Measurements from ENCODE around the gene BNIPL. TPM values are rescaled to one million over a fixed set of nuclear protein-coding genes. Genes with fewer than 3 reads are reported as not detected.

Gene BNIPL
- polyA plus RNA-seq, 1 donor: 1.3 TPM

DNA sequence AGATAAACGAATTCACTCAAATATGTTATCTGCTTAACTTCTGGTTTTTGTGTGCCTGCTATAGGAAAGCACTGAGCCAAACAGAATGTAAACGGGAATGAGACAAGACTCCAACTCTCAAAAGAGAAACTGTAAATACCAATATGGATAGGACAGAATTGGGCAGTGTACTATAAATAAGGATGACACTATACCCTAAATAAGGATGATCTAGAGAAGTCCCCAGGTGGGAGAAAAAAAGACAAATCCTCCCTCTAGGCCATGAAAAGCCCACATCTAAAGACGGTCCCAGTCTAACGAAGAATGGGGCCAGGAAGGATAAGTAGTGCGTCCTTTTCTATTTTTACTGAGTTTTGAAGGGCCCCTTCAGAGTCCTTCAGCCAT is 32.7 kb downstream of the BNIPL start:
- WGBS (ENCODE audit: insufficient coverage, low lambda C conversion rate): 76% methylated on average over 3 of the region's 5 CpGs
- H3K9me3 ChIP-seq (ENCODE audit: control insufficient read depth, low read depth, low read length): no peaks in the 10 kb centered on the region
- H3K4me1 ChIP-seq (ENCODE audit: control insufficient read depth, insufficient read depth, low read length): peaks cover 4% of the 10 kb centered on the region
- no peak for DNase-seq
- no peaks in the 10 kb centered on the region for H3K27me3 ChIP-seq (ENCODE audit: control insufficient read depth, insufficient read depth, low read length)
- peaks cover 3% of the 10 kb centered on the region for H3K36me3 ChIP-seq (ENCODE audit: control insufficient read depth, insufficient read depth, low read length)
- no peak overlapping the region for H3K4me3 ChIP-seq (ENCODE audit: low read length)
- H3K27ac ChIP-seq (ENCODE audit: low read length): no peak overlapping the region

DNA sequence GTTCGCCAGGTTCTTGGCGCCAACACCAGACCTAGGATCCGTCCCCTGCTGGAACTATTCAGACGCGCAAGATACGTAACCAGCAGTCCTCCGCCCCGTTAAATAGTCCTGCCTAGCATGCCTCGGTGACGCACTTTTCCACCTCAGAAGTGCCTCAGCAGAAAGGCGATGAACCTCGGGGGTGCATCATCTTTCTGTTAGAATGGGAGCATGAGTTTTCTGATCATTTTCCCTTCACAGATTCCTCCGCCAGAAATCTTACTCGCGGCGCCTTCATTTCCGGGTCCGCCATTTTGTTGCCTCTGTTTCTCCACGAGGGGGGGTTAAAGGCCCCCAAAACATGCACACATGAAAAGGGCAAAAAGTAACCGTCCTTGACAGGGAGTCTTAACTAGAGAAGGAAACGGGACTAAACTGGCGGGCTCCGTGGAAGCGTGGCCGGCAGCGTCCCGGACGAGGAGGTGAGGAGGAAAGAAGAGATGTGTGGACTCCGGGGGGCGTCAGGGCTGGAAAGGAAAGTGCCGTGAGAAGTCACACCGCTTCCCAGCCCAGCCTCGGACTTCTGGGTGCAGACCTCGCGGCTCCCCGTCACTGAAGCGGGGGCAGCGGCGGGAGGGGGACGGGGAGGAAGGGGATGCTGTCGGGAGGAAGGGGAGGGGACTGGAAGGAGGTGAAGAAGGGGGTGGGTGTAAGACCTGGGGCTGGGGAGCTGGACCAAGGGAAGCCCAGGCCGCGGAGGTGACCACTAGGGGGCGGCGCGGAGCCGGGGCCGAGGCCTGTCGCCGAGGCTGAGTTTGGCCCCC is 34.3 kb downstream of the BNIPL start, which contains the start of gene GABPB2:
Gene GABPB2 (plus strand): TSS at position 288 of the 803 bp plus-strand sequence. CDS start 17,429 bp downstream, outside the sequence.
- H3K4me1 ChIP-seq (ENCODE audit: control insufficient read depth, insufficient read depth, low read length): peaks cover 4% of the 10 kb centered on the region
- peak; percentile 88 to 97 for DNase-seq
- peak within 1 kb of the TSS; percentile 77 for H3K4me3 ChIP-seq (ENCODE audit: low read length)
- WGBS (ENCODE audit: insufficient coverage, low lambda C conversion rate): no CpG with 5 or more reads among the region's 50 CpGs
- no peaks in the 10 kb centered on the region for H3K9me3 ChIP-seq (ENCODE audit: control insufficient read depth, low read depth, low read length)
- H3K27ac ChIP-seq (ENCODE audit: low read length): peak within 1 kb of the TSS; percentile 94
- H3K27me3 ChIP-seq (ENCODE audit: control insufficient read depth, insufficient read depth, low read length): no peaks in the 10 kb centered on the region
- peaks cover 7% of the 10 kb centered on the region for H3K36me3 ChIP-seq (ENCODE audit: control insufficient read depth, insufficient read depth, low read length)

DNA sequence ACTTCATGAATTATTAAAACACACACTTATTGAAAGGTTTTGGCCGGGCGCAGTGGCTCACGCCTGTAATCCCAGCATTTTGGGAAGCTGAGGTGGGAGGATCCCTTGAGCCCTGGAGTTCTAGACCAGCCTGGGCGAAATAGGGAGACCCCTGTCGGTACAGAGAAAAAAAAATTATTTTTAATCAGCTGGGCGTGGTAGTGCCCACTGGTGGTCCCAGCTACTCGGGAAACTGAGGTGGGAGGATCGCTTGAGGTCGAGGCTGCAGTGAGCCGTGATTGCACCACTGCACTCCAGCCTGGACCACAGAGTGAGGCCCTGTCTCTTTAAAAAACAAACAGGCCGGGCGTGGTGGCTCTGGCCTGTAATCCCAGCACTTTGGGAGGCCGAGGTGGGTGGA is 35.8 kb downstream of the BNIPL start:
- H3K9me3 ChIP-seq (ENCODE audit: control insufficient read depth, low read depth, low read length): no peaks in the 10 kb centered on the region
- peaks cover 7% of the 10 kb centered on the region for H3K36me3 ChIP-seq (ENCODE audit: control insufficient read depth, insufficient read depth, low read length)
- no peak overlapping the region for H3K4me3 ChIP-seq (ENCODE audit: low read length)
- no CpG with 5 or more reads among the region's 13 CpGs for WGBS (ENCODE audit: insufficient coverage, low lambda C conversion rate)
- no peak overlapping the region for H3K27ac ChIP-seq (ENCODE audit: low read length)
- no peak for DNase-seq
- no peaks in the 10 kb centered on the region for H3K27me3 ChIP-seq (ENCODE audit: control insufficient read depth, insufficient read depth, low read length)
- H3K4me1 ChIP-seq (ENCODE audit: control insufficient read depth, insufficient read depth, low read length): peaks cover 4% of the 10 kb centered on the region

DNA sequence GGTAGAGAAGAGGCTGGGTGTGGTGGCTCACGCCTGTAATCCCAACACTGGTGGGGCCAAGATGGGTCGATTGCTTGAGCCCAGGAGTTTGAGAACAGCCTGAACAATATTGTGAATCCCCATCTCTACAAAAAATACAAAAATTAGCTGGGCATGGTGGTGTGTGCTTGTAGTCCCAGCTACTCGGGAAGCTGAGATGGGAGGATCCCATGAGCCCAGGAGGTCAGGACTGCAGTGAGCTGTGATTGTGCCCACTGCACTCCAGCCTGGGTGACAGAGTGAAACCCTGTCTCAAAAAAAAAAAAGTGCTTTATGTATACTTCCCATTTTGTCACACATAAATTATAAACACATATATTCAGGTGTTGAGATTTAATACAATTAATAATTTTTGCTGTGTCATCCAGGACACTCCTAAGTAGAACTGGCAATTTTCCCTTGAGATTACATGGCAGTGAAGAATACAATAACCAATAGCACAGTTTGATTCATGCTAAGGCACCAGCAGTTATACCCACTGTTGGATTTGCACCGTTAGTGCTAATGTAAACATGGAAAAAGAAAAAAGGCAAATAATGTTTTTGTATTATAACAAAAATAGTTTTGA is 49.7 kb downstream of the BNIPL start:
- H3K4me1 ChIP-seq (ENCODE audit: control insufficient read depth, insufficient read depth, low read length): no peaks in the 10 kb centered on the region
- H3K27me3 ChIP-seq (ENCODE audit: control insufficient read depth, insufficient read depth, low read length): no peaks in the 10 kb centered on the region
- 100% methylated on average over 1 of the region's 4 CpGs for WGBS (ENCODE audit: insufficient coverage, low lambda C conversion rate)

More for the DNA sequence above, 49.7 kb downstream of the BNIPL start:
- H3K36me3 ChIP-seq (ENCODE audit: control insufficient read depth, insufficient read depth, low read length): no peaks in the 10 kb centered on the region
- H3K9me3 ChIP-seq (ENCODE audit: control insufficient read depth, low read depth, low read length): no peaks in the 10 kb centered on the region
- DNase-seq: no peak
- H3K27ac ChIP-seq (ENCODE audit: low read length): no peak overlapping the region
- no peak overlapping the region for H3K4me3 ChIP-seq (ENCODE audit: low read length)

Other genes with a start within 250 kb of the BNIPL start
- 18.3 TPM for gene CTSK, start 228.3 kb upstream of the BNIPL start, polyA plus RNA-seq
- gene ARNT, start 160.0 kb upstream of the BNIPL start, polyA plus RNA-seq: 35.2 TPM
- not detected for gene CTXND2, start 149.4 kb upstream of the BNIPL start, polyA plus RNA-seq
- gene SETDB1, start 110.2 kb upstream of the BNIPL start, polyA plus RNA-seq: 56.7 TPM
- gene CERS2, start 61.8 kb upstream of the BNIPL start, polyA plus RNA-seq: 310 TPM
- gene ANXA9, start 54.3 kb upstream of the BNIPL start, polyA plus RNA-seq: 3.2 TPM
- 24.5 TPM for gene MINDY1, start 29.7 kb upstream of the BNIPL start, polyA plus RNA-seq
- gene PRUNE1, start 28.1 kb upstream of the BNIPL start, polyA plus RNA-seq: 25.8 TPM
- gene C1orf56, start 11.2 kb downstream of the BNIPL start, polyA plus RNA-seq: 7.0 TPM
- 58.2 TPM for gene CDC42SE1, start 23.0 kb downstream of the BNIPL start, polyA plus RNA-seq
- 17.4 TPM for gene MLLT11, start 23.8 kb downstream of the BNIPL start, polyA plus RNA-seq
- 11.6 TPM for gene GABPB2, start 34.2 kb downstream of the BNIPL start, polyA plus RNA-seq
- gene SEMA6C, start 110.0 kb downstream of the BNIPL start, polyA plus RNA-seq: 23.4 TPM
- gene TNFAIP8L2, start 120.1 kb downstream of the BNIPL start, polyA plus RNA-seq: 5.0 TPM
- gene LYSMD1, start 129.3 kb downstream of the BNIPL start, polyA plus RNA-seq: 10.7 TPM
- 38.7 TPM for gene SCNM1, start 129.6 kb downstream of the BNIPL start, polyA plus RNA-seq
- gene TMOD4, start 139.4 kb downstream of the BNIPL start, polyA plus RNA-seq: 0.64 TPM
- gene VPS72, start 153.6 kb downstream of the BNIPL start, polyA plus RNA-seq: 43.7 TPM
- gene PIP5K1A, start 162.0 kb downstream of the BNIPL start, polyA plus RNA-seq: 32.9 TPM
- 118 TPM for gene PSMD4, start 218.1 kb downstream of the BNIPL start, polyA plus RNA-seq
- gene ZNF687, start 245.7 kb downstream of the BNIPL start, polyA plus RNA-seq: 21.3 TPM